IMR-90 (cell line): Measurements from ENCODE around the gene VAT1L. TPM values are rescaled to one million over a fixed set of nuclear protein-coding genes. Genes with fewer than 3 reads are reported as not detected.

Source experiments
- ATAC-seq: fragments of 200-7000 bp; cut with Tn5 transposase; 2 replicates; pipeline ENCODE4 v1.9.1; 2020; ENCODE audit warnings: low read depth, mild to moderate bottlenecking, moderate library complexity
- BruUV-seq: library from RNA; stranded (reverse); fragments of 400-500 nt; replicated peaks from 2 replicates; lab custom pipeline; 2021; lab: Mats Ljungman, UMichigan
- CTCF ChIA-PET: fragments of 300-600 bp; formaldehyde crosslinking; extraction: SDS; loops from one replicate; lab custom pipeline; 2021; ENCODE audit warnings: antibody characterized with exemption; lab: Yijun Ruan, JAX
- POLR2A ChIA-PET: fragments of 300-600 bp; sonication (Branson Sonifier 250); formaldehyde crosslinking; loops from one replicate; lab custom pipeline; 2022; ENCODE audit warnings: antibody characterized with exemption; ENCODE audit not compliant: unreplicated experiment; lab: Charles Lee
- DNase-seq: peaks from one replicate; pipeline ENCODE4 v3.0.0; 2013
- H2AFZ ChIP-seq: replicated peaks from 2 replicates; pipeline ENCODE3; 2013; ENCODE audit warnings: low read length, mild to moderate bottlenecking; ENCODE audit not compliant: poor library complexity
- H2AK5ac ChIP-seq: 2 replicates; pipeline ENCODE4 v1.6.1; 2013; ENCODE audit warnings: low read depth, low read length, inconsistent platforms
- H2AK9ac ChIP-seq: replicated peaks from 2 replicates; pipeline ENCODE3; 2013; ENCODE audit warnings: mild to moderate bottlenecking, low read depth, low read length, moderate library complexity; ENCODE audit not compliant: poor library complexity
- H2BK120ac ChIP-seq: 2 replicates; pipeline ENCODE4 v1.6.1; 2013; ENCODE audit warnings: low read depth, low read length, inconsistent platforms
- H2BK15ac ChIP-seq: 3 replicates; pipeline ENCODE4 v1.6.1; 2013; ENCODE audit warnings: low read depth, low read length, inconsistent platforms
- H2BK20ac ChIP-seq: 2 replicates; pipeline ENCODE4 v1.6.1; 2013; ENCODE audit warnings: low read depth, mild to moderate bottlenecking, inconsistent platforms, low read length, moderate library complexity
- H2BK5ac ChIP-seq: 2 replicates; pipeline ENCODE4 v1.6.1; 2013; ENCODE audit warnings: mild to moderate bottlenecking, low read depth, low read length, inconsistent platforms; ENCODE audit not compliant: poor library complexity, severe bottlenecking
- H3K14ac ChIP-seq: replicated peaks from 2 replicates; pipeline ENCODE4 v1.6.1; 2013; ENCODE audit warnings: low read depth, low read length, inconsistent platforms
- H3K18ac ChIP-seq: 2 replicates; pipeline ENCODE4 v1.6.1; 2013; ENCODE audit warnings: low read depth, low read length, control low read depth
- H3K23ac ChIP-seq: 2 replicates; pipeline ENCODE4 v1.6.1; 2013; ENCODE audit warnings: low read depth, low read length, inconsistent platforms
- H3K27ac ChIP-seq: 2 replicates; pipeline ENCODE4 v1.5.1; 2013; ENCODE audit warnings: mild to moderate bottlenecking, control low read depth, low read length; ENCODE audit not compliant: insufficient read depth
- H3K27me3 ChIP-seq: 2 replicates; pipeline ENCODE4 v1.6.1; 2013; ENCODE audit warnings: low read length; ENCODE audit not compliant: control insufficient read depth, insufficient read depth
- H3K36me3 ChIP-seq: 2 replicates; pipeline ENCODE4 v1.6.1; 2013; ENCODE audit warnings: low read length, mixed read lengths; ENCODE audit not compliant: control insufficient read depth, insufficient read depth
- H3K4ac ChIP-seq: 2 replicates; pipeline ENCODE4 v1.6.1; 2013; ENCODE audit warnings: low read depth, low read length, inconsistent platforms
- H3K4me1 ChIP-seq: 2 replicates; pipeline ENCODE4 v1.6.1; 2013; ENCODE audit warnings: low read length, mixed read lengths; ENCODE audit not compliant: control insufficient read depth, insufficient read depth
- H3K4me2 ChIP-seq: 2 replicates; pipeline ENCODE4 v1.6.1; 2013; ENCODE audit warnings: low read depth, mild to moderate bottlenecking, control low read depth, low read length, moderate library complexity
- H3K4me3 ChIP-seq: 2 replicates; pipeline ENCODE4 v1.5.1; 2013; ENCODE audit warnings: low read depth, mild to moderate bottlenecking, control low read depth, low read length, moderate library complexity; ENCODE audit not compliant: insufficient read depth
- H3K56ac ChIP-seq: 2 replicates; pipeline ENCODE4 v1.6.1; 2013; ENCODE audit warnings: low read length, inconsistent platforms; ENCODE audit not compliant: insufficient read depth; ENCODE audit errors: extremely low read depth
- H3K79me1 ChIP-seq, 2 experiments: 2 replicates each; pipeline ENCODE4 v1.6.1; 2013; ENCODE audit warnings: low read length in 2 of 2, inconsistent platforms in 1 of 2, low read depth in 1 of 2
- H3K9ac ChIP-seq: 2 replicates; pipeline ENCODE4 v1.6.1; 2013; ENCODE audit warnings: low read depth, low read length, control low read depth
- H3K9me1 ChIP-seq: 2 replicates; pipeline ENCODE4 v1.6.1; 2013; ENCODE audit warnings: low read length, inconsistent platforms; ENCODE audit not compliant: insufficient read depth
- H3K9me3 ChIP-seq: 2 replicates; pipeline ENCODE4 v1.6.1; 2013; ENCODE audit warnings: low read length; ENCODE audit not compliant: control insufficient read depth, insufficient read depth
- H4K20me1 ChIP-seq: 2 replicates; pipeline ENCODE4 v1.6.1; 2013; ENCODE audit warnings: low read length, inconsistent platforms; ENCODE audit not compliant: insufficient read depth
- H4K5ac ChIP-seq: 2 replicates; pipeline ENCODE4 v1.6.1; 2013; ENCODE audit warnings: mild to moderate bottlenecking, low read depth, low read length, control low read depth
- H4K8ac ChIP-seq, 2 experiments: 2 replicates each; pipeline ENCODE4 v1.6.1; 2013; ENCODE audit warnings: low read depth in 2 of 2, low read length in 2 of 2, control low read depth in 1 of 2, inconsistent platforms in 1 of 2
- H4K91ac ChIP-seq: 2 replicates; pipeline ENCODE4 v1.6.1; 2013; ENCODE audit warnings: low read depth, low read length, inconsistent platforms; ENCODE audit not compliant: insufficient read depth
- BHLHE40 ChIP-seq: fragments of 150-350 bp; IDR thresholded peaks from 2 replicates; pipeline ENCODE4 v1.6.1; 2016; ENCODE audit warnings: mild to moderate bottlenecking, low read depth, low read length
- RAD21 ChIP-seq: IDR thresholded peaks from 2 replicates; pipeline ENCODE4 v1.6.1; 2012; ENCODE audit warnings: low read length, improper control_type of control experiment
- RFX5 ChIP-seq: IDR thresholded peaks from 2 replicates; pipeline ENCODE4 v1.8.0; 2012; ENCODE audit warnings: low read depth, mild to moderate bottlenecking, low read length, moderate library complexity
- SMC3 ChIP-seq: fragments of 150-350 bp; IDR thresholded peaks from 2 replicates; pipeline ENCODE4 v1.6.1; 2016; ENCODE audit warnings: low read depth, mild to moderate bottlenecking, antibody characterized with exemption, low read length, moderate library complexity
- WGBS, 2 experiments: methylation state at CpG; one replicate each; pipeline versions ENCODE4 v1.1.5 to v1.1.7; 2013; ENCODE audit warnings: missing lambda C conversion rate in 2 of 2; ENCODE audit not compliant: insufficient read length in 1 of 2; ENCODE audit errors: extremely low coverage in 2 of 2; 5-methylcytosine and 5-hydroxymethylcytosine counted together
- dilution Hi-C: fragments of 300-500 bp; cut with HindIII; formaldehyde crosslinking; loops from one replicate; pipeline ENCODE4 v1.14.3; 2018; ENCODE audit warnings: low sequenced_read_pairs; ENCODE audit not compliant: unreplicated experiment
- in situ Hi-C: fragments of 300-500 bp; cut with MboI; formaldehyde crosslinking; loops from 3 replicates; pipeline ENCODE4 v1.14.3; 2019; ENCODE audit warnings: low sequenced_read_pairs, inconsistent platforms, mixed read lengths
- intact Hi-C: fragments of 100-400 bp; cut with micrococcal nuclease; formaldehyde crosslinking; loops from 2 replicates; pipeline ENCODE4 v1.10.0; 2022
- polyA plus RNA-seq, 3 experiments: library from polyadenylated mRNA; depleted of rRNA; stranded (reverse); fragments of >200 nt; gene quantifications; 2 replicates each; pipeline ENCODE4 v1.2.3, GENCODE V29; 2012; ENCODE audit warnings: low replicate concordance in 1 of 3
- total RNA-seq: library from RNA; depleted of rRNA; stranded (reverse); fragments of >200 nt; gene quantifications from 2 replicates; pipeline ENCODE4 v1.2.3, GENCODE V29; 2012

Gene VAT1L
- total and polyA plus RNA-seq, 2 of the 4 experiments (the other 2 are of a cell fraction): 15.4 to 18.5 TPM

- CTCF ChIA-PET: no interaction called here
- peak; percentile 60 for DNase-seq
- 100% methylated on average over 1 of the region's 8 CpGs; no CpG with 5 or more reads in 1 of the 2 experiments for WGBS, 2 experiments
Measured at GRCh38 chr16:77850636-77851333, 62.4 kb downstream of the VAT1L start.

More at GRCh38 chr16:77850636-77851333, 62.4 kb downstream of the VAT1L start:
- Histone ChIP-seq H3K4me2 (no peak overlapping the region), H3K9ac (no peak overlapping the region), H4K91ac (no peak overlapping the region; the same call in 1 of the 2 replicates), H4K20me1 (no peaks in the 10 kb centered on the region), H2AK9ac (no peak overlapping the region), H2AK5ac (peak overlapping the region; percentile 4; the same call in 1 of the 2 replicates), H3K56ac (no peak overlapping the region), H3K23ac (no peak overlapping the region), H3K18ac (no peak overlapping the region), H3K4me3 (no peak overlapping the region), H2BK15ac (peak overlapping the region; percentile 2; the same call in 1 of the 3 replicates), H3K36me3 (no peaks in the 10 kb centered on the region), H3K27ac (no peak overlapping the region), H2BK120ac (no peak overlapping the region), H4K8ac (no peak overlapping the region), H3K14ac (no peak overlapping the region), H4K5ac (no peak overlapping the region), H2BK5ac (no peak overlapping the region), H3K9me1 (peaks cover 15% of the 10 kb centered on the region; the same call in 1 of the 2 replicates), H3K4ac (no peak overlapping the region; the same call in 1 of the 2 replicates), H3K27me3 (no peaks in the 10 kb centered on the region), H2AFZ (no peak overlapping the region), H2BK20ac (no peak overlapping the region; the same call in 1 of the 2 replicates), H3K9me3 (no peaks in the 10 kb centered on the region), H3K79me1 (0 out of 4 replicates have a peak, but pooled peaks cover 0 to 3% of the 10 kb centered on the region in 2 experiments), H3K4me1 (peaks cover 2% of the 10 kb centered on the region; the same call in 1 of the 2 replicates)
- dilution Hi-C loops: no loop called here
- in situ Hi-C loops: no loop called here
- no peak for ATAC-seq
- BruUV-seq: no TSS peak
- TF ChIP-seq RAD21 (peak; percentile 21; the same call in 1 of the 2 replicates), RFX5 (peak; percentile 57; the same call in 1 of the 2 replicates), BHLHE40 (no peak), SMC3 (peak; percentile 20; the same call in 1 of the 2 replicates)
- POLR2A ChIA-PET: no interaction called here
- intact Hi-C loops: no loop called here
